Fibroblast of gingiva (primary cell): Measurements from ENCODE around the gene CLIC4.
"Not testable (repeated sequence)": the region's sequence is repeated elsewhere in the genome, so short reads cannot be mapped to it uniquely, and the experiment has no call there.

Experiments used
- DNase-seq: peaks from one replicate; pipeline ENCODE4 v3.0.0-alpha.2; 2011; ENCODE audit warnings: low read depth

Gene CLIC4

GRCh38 chr1:24773618-24774017, 28.4 kb downstream of the CLIC4 start:
- no peak for DNase-seq

GRCh38 chr1:24775348-24775747, 30.1 kb downstream of the CLIC4 start:
- DNase-seq = no peak

GRCh38 chr1:24775916-24776315, 30.7 kb downstream of the CLIC4 start:
- DNase-seq = no peak

GRCh38 chr1:24776821-24777220, 31.6 kb downstream of the CLIC4 start:
- DNase-seq = no peak

GRCh38 chr1:24778141-24778540, 32.9 kb downstream of the CLIC4 start:
- DNase-seq = no peak

GRCh38 chr1:24779199-24779598, 34.0 kb downstream of the CLIC4 start:
- DNase-seq = not testable (repeated sequence)

- DNase-seq = no peak
These were observed 34.6 kb downstream of the CLIC4 start for GRCh38 chr1:24779689-24780464.

- DNase-seq = not testable (repeated sequence)
These were observed 35.4 kb downstream of the CLIC4 start for GRCh38 chr1:24780626-24781025.

- no peak for DNase-seq
These were observed 37.4 kb downstream of the CLIC4 start for GRCh38 chr1:24782689-24783088.

GRCh38 chr1:24783713-24784112, 38.5 kb downstream of the CLIC4 start:
- no peak for DNase-seq

- DNase-seq = peak; percentile 59
These were observed 40.9 kb downstream of the CLIC4 start for GRCh38 chr1:24786191-24786590.

GRCh38 chr1:24790490-24790889, 45.2 kb downstream of the CLIC4 start:
- no peak for DNase-seq

- peak; percentile 74 for DNase-seq
These were observed 48.3 kb downstream of the CLIC4 start for GRCh38 chr1:24793447-24794129.

GRCh38 chr1:24794130-24794502, 48.9 kb downstream of the CLIC4 start:
- peak; percentile 35 for DNase-seq

GRCh38 chr1:24795236-24795635, 50.0 kb downstream of the CLIC4 start:
- DNase-seq = no peak

- DNase-seq = no peak
These were observed 51.3 kb downstream of the CLIC4 start for GRCh38 chr1:24796524-24796923.

- not testable (repeated sequence) for DNase-seq
These were observed 54.0 kb downstream of the CLIC4 start for GRCh38 chr1:24799242-24799641.

- DNase-seq = no peak
These were observed 55.9 kb downstream of the CLIC4 start for GRCh38 chr1:24801176-24801575.

- DNase-seq = peak; percentile 24
These were observed 58.0 kb downstream of the CLIC4 start for GRCh38 chr1:24803220-24803619.

GRCh38 chr1:24803987-24804530, 58.8 kb downstream of the CLIC4 start:
- DNase-seq = no peak

- peak; percentile 79 for DNase-seq
These were observed 60.5 kb downstream of the CLIC4 start for GRCh38 chr1:24805534-24806301.

- no peak for DNase-seq
These were observed 61.3 kb downstream of the CLIC4 start for GRCh38 chr1:24806588-24806987.

GRCh38 chr1:24811494-24811893, 66.2 kb downstream of the CLIC4 start:
- DNase-seq = not testable (repeated sequence)
